ENCODE data around the gene SS18.

SS18 gene

GRCh38 chr18:26073758-26074157, 16.7 kb downstream of the SS18 start:
- DNase-seq (ENCODE audit: low read depth in 2 of 3, low spot score in 1 of 3), result no peak

- no peak for DNase-seq (ENCODE audit: low read depth in 2 of 3, low spot score in 1 of 3)
These were observed 18.7 kb downstream of the SS18 start for GRCh38 chr18:26071725-26072124.

GRCh38 chr18:26071020-26071419, 19.4 kb downstream of the SS18 start:
- DNase-seq (ENCODE audit: low read depth in 2 of 3, low spot score in 1 of 3), result no peak

GRCh38 chr18:26059357-26059756, 31.1 kb downstream of the SS18 start:
- DNase-seq (ENCODE audit: low read depth in 2 of 3, low spot score in 1 of 3), result no peak

- no peak for DNase-seq (ENCODE audit: low read depth in 2 of 3, low spot score in 1 of 3)
These were observed 33.1 kb downstream of the SS18 start for GRCh38 chr18:26057344-26057773.

GRCh38 chr18:26056291-26056690, 34.1 kb downstream of the SS18 start:
- no peak for DNase-seq (ENCODE audit: low read depth in 2 of 3, low spot score in 1 of 3)

- no peak for DNase-seq (ENCODE audit: low read depth in 2 of 3, low spot score in 1 of 3)
These were observed 37.9 kb downstream of the SS18 start for GRCh38 chr18:26052505-26052904.

- no peak for DNase-seq (ENCODE audit: low read depth in 2 of 3, low spot score in 1 of 3)
These were observed 38.6 kb downstream of the SS18 start for GRCh38 chr18:26051843-26052242.

- no peak for DNase-seq (ENCODE audit: low read depth in 2 of 3, low spot score in 1 of 3)
These were observed 43.9 kb downstream of the SS18 start for GRCh38 chr18:26046419-26047077.

GRCh38 chr18:26044807-26045206, 45.6 kb downstream of the SS18 start:
- DNase-seq (ENCODE audit: low read depth in 2 of 3, low spot score in 1 of 3), result no peak

- DNase-seq (ENCODE audit: low read depth in 2 of 3, low spot score in 1 of 3), result no peak
These were observed 50.3 kb downstream of the SS18 start for GRCh38 chr18:26040051-26040656.

GRCh38 chr18:26039203-26039602, 51.2 kb downstream of the SS18 start:
- DNase-seq (ENCODE audit: low read depth in 2 of 3, low spot score in 1 of 3), result no peak

GRCh38 chr18:26036635-26037034, 53.8 kb downstream of the SS18 start:
- DNase-seq (ENCODE audit: low read depth in 2 of 3, low spot score in 1 of 3), result no peak

- DNase-seq (ENCODE audit: low read depth in 2 of 3, low spot score in 1 of 3), result no peak
These were observed 55.4 kb downstream of the SS18 start for GRCh38 chr18:26034850-26035497.

GRCh38 chr18:26022585-26022984, 67.8 kb downstream of the SS18 start:
- no peak for DNase-seq (ENCODE audit: low read depth in 2 of 3, low spot score in 1 of 3)

GRCh38 chr18:26021061-26021754, 69.2 kb downstream of the SS18 start:
- no peak for DNase-seq (ENCODE audit: low read depth in 2 of 3, low spot score in 1 of 3)

GRCh38 chr18:26017929-26018328, 72.5 kb downstream of the SS18 start:
- DNase-seq (ENCODE audit: low read depth in 2 of 3, low spot score in 1 of 3), result no peak

- no peak for DNase-seq (ENCODE audit: low read depth in 2 of 3, low spot score in 1 of 3)
These were observed 76.0 kb downstream of the SS18 start for GRCh38 chr18:26014462-26014861.

- no peak for DNase-seq (ENCODE audit: low read depth in 2 of 3, low spot score in 1 of 3)
These were observed 81.8 kb downstream of the SS18 start for GRCh38 chr18:26008619-26009018.

- no peak for DNase-seq (ENCODE audit: low read depth in 2 of 3, low spot score in 1 of 3)
These were observed 82.3 kb downstream of the SS18 start for GRCh38 chr18:26008096-26008495.

- no peak for DNase-seq (ENCODE audit: low read depth in 2 of 3, low spot score in 1 of 3)
These were observed 84.5 kb downstream of the SS18 start for GRCh38 chr18:26005950-26006349.

GRCh38 chr18:26004832-26005231, 85.6 kb downstream of the SS18 start:
- DNase-seq (ENCODE audit: low read depth in 2 of 3, low spot score in 1 of 3), result no peak

Data from stimulated activated CD4-positive, alpha-beta T cell treated with anti-CD3 and anti-CD28 coated beads, Interleukin-12 subunit alpha, Interleukin-12 subunit beta, amount 100 ng/mL, for 48 hours (primary cell).